SK-N-SH treated with all-trans-retinoic acid at 6 μM for 48 hours (cell line): Measurements from ENCODE around the gene GGACT.

Experiments used
- ATAC-seq: fragments of 200-7000 bp; cut with Tn5 transposase; 3 replicates; pipeline ENCODE4 v1.9.1; 2020; ENCODE audit warnings: mild to moderate bottlenecking, moderate library complexity
- ARNTL ChIP-seq: fragments of 450-650 bp; formaldehyde crosslinking; IDR thresholded peaks from 2 replicates; pipeline ENCODE4 v1.5.0; 2020; ENCODE audit warnings: low read depth, mild to moderate bottlenecking, moderate library complexity, borderline replicate concordance
- BACH2 ChIP-seq: fragments of 250-450 bp; sonication (Bioruptor Pico); IDR thresholded peaks from 2 replicates; pipeline ENCODE4 v1.9.0; 2021; ENCODE audit warnings: mild to moderate bottlenecking, borderline replicate concordance
- CREB5 ChIP-seq: fragments of 250-450 bp; sonication (Bioruptor Pico); IDR thresholded peaks from 2 replicates; pipeline ENCODE4 v1.5.1; 2020; ENCODE audit warnings: low read depth, mild to moderate bottlenecking, moderate library complexity
- CSDC2 ChIP-seq: fragments of 250-450 bp; sonication (Bioruptor Pico); IDR thresholded peaks from 2 replicates; pipeline ENCODE4 v1.5.0; 2020; ENCODE audit warnings: mild to moderate bottlenecking, moderate library complexity
- CSRNP3 ChIP-seq: fragments of 250-450 bp; sonication (Bioruptor Pico); IDR thresholded peaks from 2 replicates; pipeline ENCODE4 v1.5.1; 2021; ENCODE audit warnings: mild to moderate bottlenecking, moderate library complexity
- ESRRG ChIP-seq: fragments of 250-450 bp; sonication (Bioruptor Pico); IDR thresholded peaks from 2 replicates; pipeline ENCODE4 v1.6.1; 2021; ENCODE audit warnings: mild to moderate bottlenecking
- GLIS3 ChIP-seq: fragments of 250-450 bp; sonication (Bioruptor Pico); IDR thresholded peaks from 2 replicates; pipeline ENCODE4 v1.5.0; 2020; ENCODE audit warnings: mild to moderate bottlenecking, moderate library complexity
- ISL1 ChIP-seq: fragments of 250-450 bp; sonication (Bioruptor Pico); IDR thresholded peaks from 2 replicates; pipeline ENCODE4 v2.1.2; 2022; ENCODE audit warnings: mild to moderate bottlenecking, moderate library complexity
- OSR1 ChIP-seq: fragments of 250-450 bp; sonication (Bioruptor Pico); IDR thresholded peaks from 2 replicates; pipeline ENCODE4 v1.8.0; 2022; ENCODE audit warnings: moderate library complexity, mild to moderate bottlenecking, inconsistent platforms
- POU6F1 ChIP-seq: fragments of 250-450 bp; sonication (Bioruptor Pico); IDR thresholded peaks from 2 replicates; pipeline ENCODE4 v1.8.0; 2021; ENCODE audit warnings: low read depth, mild to moderate bottlenecking, moderate library complexity, borderline replicate concordance
- PPARA ChIP-seq: fragments of 250-450 bp; sonication (Bioruptor Pico); IDR thresholded peaks from 2 replicates; pipeline ENCODE4 v1.5.0; 2020; ENCODE audit warnings: mild to moderate bottlenecking, borderline replicate concordance
- RARB ChIP-seq: fragments of 250-450 bp; sonication (Bioruptor Pico); IDR thresholded peaks from 2 replicates; pipeline ENCODE4 v1.8.0; 2021; ENCODE audit warnings: mild to moderate bottlenecking, moderate library complexity
- SNAI2 ChIP-seq: fragments of 250-450 bp; sonication (Bioruptor Pico); IDR thresholded peaks from 2 replicates; pipeline ENCODE4 v1.5.0; 2020; ENCODE audit warnings: mild to moderate bottlenecking, moderate library complexity
- TCF4 ChIP-seq: fragments of 250-450 bp; sonication (Bioruptor Pico); IDR thresholded peaks from 2 replicates; pipeline ENCODE4 v1.8.0; 2021; ENCODE audit warnings: mild to moderate bottlenecking, moderate library complexity, borderline replicate concordance
- TOX ChIP-seq: fragments of 250-450 bp; sonication (Bioruptor Pico); IDR thresholded peaks from 2 replicates; pipeline ENCODE4 v1.8.0; 2021; ENCODE audit warnings: mild to moderate bottlenecking, moderate library complexity, borderline replicate concordance
- TSHZ2 ChIP-seq: fragments of 250-450 bp; sonication (Bioruptor Pico); IDR thresholded peaks from 2 replicates; pipeline ENCODE4 v1.5.0; 2020; ENCODE audit warnings: mild to moderate bottlenecking, moderate library complexity
- ZC3H10 ChIP-seq: fragments of 250-450 bp; sonication (Bioruptor Pico); IDR thresholded peaks from 2 replicates; pipeline ENCODE4 v1.5.1; 2021; ENCODE audit warnings: mild to moderate bottlenecking, moderate library complexity
- ZFP3 ChIP-seq: fragments of 250-450 bp; sonication (Bioruptor Pico); IDR thresholded peaks from 2 replicates; pipeline ENCODE4 v1.5.0; 2020; ENCODE audit warnings: mild to moderate bottlenecking, moderate library complexity
- ZFP30 ChIP-seq: fragments of 450-650 bp; formaldehyde crosslinking; IDR thresholded peaks from 2 replicates; pipeline ENCODE4 v1.5.0; 2022; ENCODE audit warnings: mild to moderate bottlenecking, moderate library complexity
- ZNF565 ChIP-seq: fragments of 450-650 bp; formaldehyde crosslinking; conservative IDR thresholded peaks from 2 replicates; pipeline ENCODE4 v1.5.0; 2020; ENCODE audit warnings: low read depth, mild to moderate bottlenecking, moderate library complexity
- ZNF70 ChIP-seq: fragments of 450-650 bp; formaldehyde crosslinking; IDR thresholded peaks from 2 replicates; pipeline ENCODE4 v1.5.0; 2020; ENCODE audit warnings: mild to moderate bottlenecking, moderate library complexity
- ZNF8 ChIP-seq: fragments of 450-650 bp; formaldehyde crosslinking; IDR thresholded peaks from 2 replicates; pipeline ENCODE4 v1.5.0; 2020; ENCODE audit warnings: mild to moderate bottlenecking, moderate library complexity
- TF ChIP-seq, protein P1 (sequence below): fragments of 250-450 bp; sonication (Bioruptor Pico); IDR thresholded peaks from 2 replicates; pipeline ENCODE4 v1.8.0; 2020; ENCODE audit warnings: mild to moderate bottlenecking, moderate library complexity, borderline replicate concordance

The GGACT gene

GRCh38 chr13:100536643-100537180 lies 51.9 kb downstream of the GGACT start:
- no peak for TF ChIP-seq CSDC2 (CRISPR knock-in tag)
- TF ChIP-seq, protein P1, sequence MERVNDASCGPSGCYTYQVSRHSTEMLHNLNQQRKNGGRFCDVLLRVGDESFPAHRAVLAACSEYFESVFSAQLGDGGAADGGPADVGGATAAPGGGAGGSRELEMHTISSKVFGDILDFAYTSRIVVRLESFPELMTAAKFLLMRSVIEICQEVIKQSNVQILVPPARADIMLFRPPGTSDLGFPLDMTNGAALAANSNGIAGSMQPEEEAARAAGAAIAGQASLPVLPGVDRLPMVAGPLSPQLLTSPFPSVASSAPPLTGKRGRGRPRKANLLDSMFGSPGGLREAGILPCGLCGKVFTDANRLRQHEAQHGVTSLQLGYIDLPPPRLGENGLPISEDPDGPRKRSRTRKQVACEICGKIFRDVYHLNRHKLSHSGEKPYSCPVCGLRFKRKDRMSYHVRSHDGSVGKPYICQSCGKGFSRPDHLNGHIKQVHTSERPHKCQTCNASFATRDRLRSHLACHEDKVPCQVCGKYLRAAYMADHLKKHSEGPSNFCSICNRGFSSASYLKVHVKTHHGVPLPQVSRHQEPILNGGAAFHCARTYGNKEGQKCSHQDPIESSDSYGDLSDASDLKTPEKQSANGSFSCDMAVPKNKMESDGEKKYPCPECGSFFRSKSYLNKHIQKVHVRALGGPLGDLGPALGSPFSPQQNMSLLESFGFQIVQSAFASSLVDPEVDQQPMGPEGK (CRISPR knock-in tag), result no peak
- TF ChIP-seq CSRNP3 (CRISPR knock-in tag), result no peak
- ATAC-seq, result no peak

DNA sequence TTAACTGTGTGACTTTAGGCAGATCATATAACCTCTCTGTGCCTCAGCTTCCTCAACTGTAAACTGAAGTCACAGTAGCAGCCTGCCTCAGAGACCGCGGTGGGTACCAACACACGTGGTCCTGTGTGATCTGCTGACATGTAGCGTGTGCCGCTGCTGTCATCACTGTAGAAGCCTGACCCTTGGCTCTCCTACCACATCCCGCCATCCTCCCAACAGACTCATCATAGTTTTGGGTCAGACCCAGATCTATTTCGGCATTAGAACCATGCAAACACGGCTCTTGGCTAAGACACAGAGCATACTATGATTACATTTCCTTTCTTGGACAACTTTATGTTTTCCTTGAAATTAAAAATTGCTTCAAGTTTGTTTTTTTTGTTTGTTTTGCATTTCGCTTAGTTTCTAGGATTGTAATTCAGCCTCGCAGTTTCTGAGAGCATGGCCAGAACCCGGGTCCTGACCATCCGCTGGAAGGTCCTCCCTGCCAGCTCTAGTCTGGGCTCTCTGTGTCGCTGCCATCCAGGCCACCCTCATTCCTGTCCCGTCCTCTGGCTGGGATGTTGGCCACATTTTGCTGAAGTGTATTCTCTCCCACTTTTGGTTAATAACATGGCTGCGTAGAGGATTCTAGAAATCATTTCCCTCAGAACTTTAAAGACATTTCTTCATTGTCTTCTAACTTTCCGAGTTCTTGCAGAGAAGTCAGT lies 53.0 kb downstream of the GGACT start:
- no peak; the same call in 2 of the 3 replicates for ATAC-seq
- no peak for TF ChIP-seq OSR1
- no peak for TF ChIP-seq ZNF8 (CRISPR knock-in tag)
- TF ChIP-seq BACH2 (CRISPR knock-in tag), result no peak
- no peak for TF ChIP-seq ISL1 (CRISPR knock-in tag)
- no peak for TF ChIP-seq ZNF70 (CRISPR knock-in tag)
- TF ChIP-seq ZC3H10, result no peak
- no peak for TF ChIP-seq TSHZ2
- TF ChIP-seq CREB5 (CRISPR knock-in tag), result no peak
- no peak for TF ChIP-seq PPARA (CRISPR knock-in tag)
- TF ChIP-seq GLIS3 (CRISPR knock-in tag), result no peak
- no peak for TF ChIP-seq CSRNP3 (CRISPR knock-in tag)
- no peak for TF ChIP-seq CSDC2 (CRISPR knock-in tag)
- no peak for TF ChIP-seq SNAI2
- no peak for TF ChIP-seq ZNF565
- no peak for TF ChIP-seq ZFP3 (CRISPR knock-in tag)
- TF ChIP-seq RARB (CRISPR knock-in tag), result no peak

GRCh38 chr13:100534911-100535310 lies 53.7 kb downstream of the GGACT start:
- no peak for ATAC-seq
- TF ChIP-seq ZC3H10 (no peak), CSRNP3 (CRISPR knock-in tag) (no peak), ESRRG (no peak), BACH2 (CRISPR knock-in tag) (no peak), OSR1 (no peak), GLIS3 (CRISPR knock-in tag) (no peak), ISL1 (CRISPR knock-in tag) (no peak), ZNF8 (CRISPR knock-in tag) (no peak), TOX (no peak), ARNTL (CRISPR knock-in tag) (no peak), TCF4 (CRISPR knock-in tag) (no peak), POU6F1 (CRISPR knock-in tag) (no peak), ZFP30 (CRISPR knock-in tag) (no peak), CSDC2 (CRISPR knock-in tag) (no peak), SNAI2 (no peak), ZNF565 (no peak)
- TF ChIP-seq, protein P1 (CRISPR knock-in tag), result no peak
